Nephron progenitor cell (in vitro differentiated cells): ENCODE results near the gene SETD4.

Experiments
- DNase-seq: peaks from one replicate; pipeline ENCODE4 v3.0.0; 2021
- H3K27ac Mint-ChIP-seq: 2 replicates; pipeline ENCODE4 v1.8.0; 2021; ENCODE audit warnings: mild to moderate bottlenecking, moderate library complexity, mixed read lengths
- H3K27me3 Mint-ChIP-seq: 2 replicates; pipeline ENCODE4 v1.8.0; 2021; ENCODE audit warnings: mild to moderate bottlenecking, low read depth, mixed read lengths; ENCODE audit not compliant: poor library complexity
- H3K36me3 Mint-ChIP-seq: 2 replicates; pipeline ENCODE4 v1.8.0; 2021; ENCODE audit warnings: low read depth, mixed read lengths
- H3K4me1 Mint-ChIP-seq: 2 replicates; pipeline ENCODE4 v1.8.0; 2021; ENCODE audit warnings: mixed read lengths
- H3K4me3 Mint-ChIP-seq: 2 replicates; pipeline ENCODE4 v1.8.0; 2021; ENCODE audit warnings: mild to moderate bottlenecking, moderate library complexity, mixed read lengths
- H3K9me3 Mint-ChIP-seq: 2 replicates; pipeline ENCODE4 v1.8.0; 2021; ENCODE audit warnings: mild to moderate bottlenecking, moderate library complexity, mixed read lengths
- CTCF ChIP-seq: fragments of 200-600 bp; sonication (generic); IDR thresholded peaks from 2 replicates; pipeline ENCODE4 v1.5.0; 2021; ENCODE audit warnings: antibody characterized with exemption

SETD4 gene

GRCh38 chr21:36068748-36069398, 8.5 kb upstream of the SETD4 start:
- Mint-ChIP-seq H3K4me1 (peaks cover 27% of the 10 kb centered on the region), H3K4me3 (no peak overlapping the region), H3K27me3 (peaks cover 20% of the 10 kb centered on the region), H3K36me3 (peaks cover 17% of the 10 kb centered on the region), H3K9me3 (peaks cover 31% of the 10 kb centered on the region), H3K27ac (no peak overlapping the region)
- TF ChIP-seq CTCF = no peak
- no peak for DNase-seq

- Mint-ChIP-seq H3K4me1 (peaks cover 10% of the 10 kb centered on the region), H3K27me3 (peaks cover 11% of the 10 kb centered on the region), H3K36me3 (peaks cover 5% of the 10 kb centered on the region), H3K27ac (no peak overlapping the region), H3K4me3 (no peak overlapping the region), H3K9me3 (peaks cover 25% of the 10 kb centered on the region)
- no peak for DNase-seq
- TF ChIP-seq CTCF = no peak
Observed at GRCh38 chr21:36065497-36066036, 5.2 kb upstream of the SETD4 start.

GRCh38 chr21:36064085-36064460, 3.7 kb upstream of the SETD4 start:
- Mint-ChIP-seq H3K9me3 (peaks cover 17% of the 10 kb centered on the region), H3K4me3 (no peak overlapping the region), H3K36me3 (peaks cover 4% of the 10 kb centered on the region), H3K4me1 (peaks cover 6% of the 10 kb centered on the region), H3K27me3 (peaks cover 11% of the 10 kb centered on the region), H3K27ac (no peak overlapping the region)
- DNase-seq = no peak
- TF ChIP-seq CTCF = no peak

GRCh38 chr21:36063375-36064084, 3.2 kb upstream of the SETD4 start:
- H3K36me3 Mint-ChIP-seq = peaks cover 4% of the 10 kb centered on the region
- H3K9me3 Mint-ChIP-seq = peaks cover 12% of the 10 kb centered on the region
- peaks cover 11% of the 10 kb centered on the region for H3K4me1 Mint-ChIP-seq
- H3K27ac Mint-ChIP-seq = no peak overlapping the region
- DNase-seq = no peak
- peaks cover 11% of the 10 kb centered on the region for H3K27me3 Mint-ChIP-seq
- no peak for TF ChIP-seq CTCF
- H3K4me3 Mint-ChIP-seq = peak overlapping the region; percentile 37

- TF ChIP-seq CTCF = no peak
- Mint-ChIP-seq H3K9me3 (no peaks in the 10 kb centered on the region), H3K27me3 (peaks cover 6% of the 10 kb centered on the region), H3K4me1 (peaks cover 23% of the 10 kb centered on the region), H3K4me3 (peak overlapping the region; percentile 95), H3K27ac (no peak overlapping the region), H3K36me3 (peaks cover 23% of the 10 kb centered on the region)
- no peak for DNase-seq
Observed at GRCh38 chr21:36061445-36061844, 1.1 kb upstream of the SETD4 start.
